Embryonic facial prominence (tissue), 1 donor: ENCODE data around the gene UBE2F.
"Not testable (repeated sequence)": the region's sequence is repeated elsewhere in the genome, so short reads cannot be mapped to it uniquely, and the experiment has no call there.

Experiments used
- DNase-seq: peaks from one replicate; pipeline ENCODE4 v3.0.0-alpha.2; 2016; ENCODE audit errors: extremely low spot score

Gene UBE2F

GRCh38 chr2:238045575-238045974, 78.8 kb downstream of the UBE2F start:
- DNase-seq, result no peak

GRCh38 chr2:238046725-238047270, 80.0 kb downstream of the UBE2F start:
- DNase-seq, result no peak

GRCh38 chr2:238053191-238053776, 86.5 kb downstream of the UBE2F start:
- no peak for DNase-seq

- DNase-seq, result no peak
Measured at GRCh38 chr2:238055841-238056240, 89.0 kb downstream of the UBE2F start.

GRCh38 chr2:238057696-238058575, 91.1 kb downstream of the UBE2F start:
- not testable (repeated sequence) for DNase-seq

- no peak for DNase-seq
Measured at GRCh38 chr2:238059505-238059904, 92.7 kb downstream of the UBE2F start.

GRCh38 chr2:238060096-238060541, 93.3 kb downstream of the UBE2F start:
- DNase-seq, result no peak

- peak; percentile 92 for DNase-seq
Measured at GRCh38 chr2:238060542-238061314, 93.9 kb downstream of the UBE2F start, which contains the start of gene SCLY. Gene SCLY, plus strand, starts transcription at chr2:238061001. Its CDS starts 54 bp downstream, at chr2:238061055.

GRCh38 chr2:238061315-238062202, 94.7 kb downstream of the UBE2F start:
- DNase-seq, result peak; percentile 9

- DNase-seq, result no peak
Measured at GRCh38 chr2:238063414-238064189, 96.8 kb downstream of the UBE2F start.

GRCh38 chr2:238064376-238064775, 97.6 kb downstream of the UBE2F start:
- no peak for DNase-seq

- no peak for DNase-seq
Measured at GRCh38 chr2:238065071-238065846, 98.4 kb downstream of the UBE2F start.

- DNase-seq, result no peak
Measured at GRCh38 chr2:238066218-238066617, 99.4 kb downstream of the UBE2F start.

- DNase-seq, result not testable (repeated sequence)
Measured at GRCh38 chr2:238066718-238067117, 99.9 kb downstream of the UBE2F start.

- no peak for DNase-seq
Measured at GRCh38 chr2:238067939-238068338, 101.1 kb downstream of the UBE2F start.

GRCh38 chr2:238069021-238069709, 102.4 kb downstream of the UBE2F start:
- DNase-seq, result no peak

GRCh38 chr2:238069877-238070276, 103.1 kb downstream of the UBE2F start:
- no peak for DNase-seq

GRCh38 chr2:238075397-238075796, 108.6 kb downstream of the UBE2F start:
- DNase-seq, result no peak

- DNase-seq, result no peak
Measured at GRCh38 chr2:238077292-238077691, 110.5 kb downstream of the UBE2F start.
